NCI-H2029 (cell line): ENCODE data around the gene ZNF862.

Experiments used
- DNase-seq: peaks from one replicate; lab custom pipeline; 2025; lab: John Stamatoyannopoulos, UW

ZNF862 gene

GRCh38 chr7:149845257-149845980 lies 7.2 kb downstream of the ZNF862 start:
- no peak for DNase-seq

- no peak for DNase-seq
These were observed 7.8 kb downstream of the ZNF862 start for GRCh38 chr7:149846021-149846420.

GRCh38 chr7:149846436-149847046 lies 8.4 kb downstream of the ZNF862 start:
- no peak for DNase-seq

GRCh38 chr7:149849174-149849573 lies 11.0 kb downstream of the ZNF862 start:
- DNase-seq = no peak

- no peak for DNase-seq
These were observed 11.9 kb downstream of the ZNF862 start for GRCh38 chr7:149850007-149850594.

GRCh38 chr7:149850716-149851115 lies 12.5 kb downstream of the ZNF862 start:
- DNase-seq = no peak

GRCh38 chr7:149851449-149851848 lies 13.3 kb downstream of the ZNF862 start:
- DNase-seq = no peak

GRCh38 chr7:149853157-149853556 lies 15.0 kb downstream of the ZNF862 start:
- no peak for DNase-seq

GRCh38 chr7:149854611-149855360 lies 16.6 kb downstream of the ZNF862 start:
- peak; percentile 92 for DNase-seq

GRCh38 chr7:149855361-149856305 lies 17.5 kb downstream of the ZNF862 start:
- DNase-seq = no peak

- no peak for DNase-seq
These were observed 18.4 kb downstream of the ZNF862 start for GRCh38 chr7:149856583-149856982.

GRCh38 chr7:149859369-149859768 lies 21.2 kb downstream of the ZNF862 start:
- DNase-seq = no peak

GRCh38 chr7:149859876-149860275 lies 21.7 kb downstream of the ZNF862 start:
- DNase-seq = no peak

- no peak for DNase-seq
These were observed 22.9 kb downstream of the ZNF862 start for GRCh38 chr7:149860821-149861727.

GRCh38 chr7:149861728-149862045 lies 23.5 kb downstream of the ZNF862 start:
- DNase-seq = no peak

- DNase-seq = no peak
These were observed 24.0 kb downstream of the ZNF862 start for GRCh38 chr7:149862156-149862555.

- DNase-seq = no peak
These were observed 25.3 kb downstream of the ZNF862 start for GRCh38 chr7:149863500-149863899.

- no peak for DNase-seq
These were observed 25.8 kb downstream of the ZNF862 start for GRCh38 chr7:149864023-149864422.

GRCh38 chr7:149864751-149865150 lies 26.6 kb downstream of the ZNF862 start:
- DNase-seq = no peak

GRCh38 chr7:149865437-149865836 lies 27.3 kb downstream of the ZNF862 start:
- DNase-seq = no peak
